Measurements from ENCODE around the gene COL5A1.
"Not testable (repeated sequence)": the region's sequence is repeated elsewhere in the genome, so short reads cannot be mapped to it uniquely, and the experiment has no call there.

COL5A1 gene

GRCh38 chr9:134670851-134671281 is 29.3 kb downstream of the COL5A1 start:
- FAIRE-seq (no peak), DNase-seq (ENCODE audit: insufficient read length, low spot score) (no peak)

GRCh38 chr9:134671341-134672113 is 29.9 kb downstream of the COL5A1 start:
- DNase-seq (ENCODE audit: insufficient read length, low spot score), result no peak
- FAIRE-seq, result no peak

- FAIRE-seq (no peak), DNase-seq (ENCODE audit: insufficient read length, low spot score) (no peak)
These were observed 34.8 kb downstream of the COL5A1 start for GRCh38 chr9:134676361-134676760.

GRCh38 chr9:134676886-134677285 is 35.3 kb downstream of the COL5A1 start:
- DNase-seq (ENCODE audit: insufficient read length, low spot score), result no peak
- no peak for FAIRE-seq

- DNase-seq (ENCODE audit: insufficient read length, low spot score), result no peak
- FAIRE-seq, result no peak
These were observed 36.1 kb downstream of the COL5A1 start for GRCh38 chr9:134677743-134678142.

- DNase-seq (ENCODE audit: insufficient read length, low spot score) (no peak), FAIRE-seq (no peak)
These were observed 36.6 kb downstream of the COL5A1 start for GRCh38 chr9:134678206-134678605.

GRCh38 chr9:134678666-134679443 is 37.3 kb downstream of the COL5A1 start:
- FAIRE-seq, result no peak
- DNase-seq (ENCODE audit: insufficient read length, low spot score), result no peak

GRCh38 chr9:134679616-134680392 is 38.2 kb downstream of the COL5A1 start:
- FAIRE-seq, result no peak
- DNase-seq (ENCODE audit: insufficient read length, low spot score), result no peak

GRCh38 chr9:134680393-134681060 is 38.9 kb downstream of the COL5A1 start:
- FAIRE-seq, result no peak
- DNase-seq (ENCODE audit: insufficient read length, low spot score), result no peak

- FAIRE-seq (no peak), DNase-seq (ENCODE audit: insufficient read length, low spot score) (no peak)
These were observed 39.6 kb downstream of the COL5A1 start for GRCh38 chr9:134681061-134681661.

GRCh38 chr9:134682026-134682425 is 40.4 kb downstream of the COL5A1 start:
- DNase-seq (ENCODE audit: insufficient read length, low spot score), result no peak
- no peak for FAIRE-seq

- no peak for DNase-seq (ENCODE audit: insufficient read length, low spot score)
- FAIRE-seq, result no peak
These were observed 41.2 kb downstream of the COL5A1 start for GRCh38 chr9:134682651-134683364.

GRCh38 chr9:134683714-134684374 is 42.2 kb downstream of the COL5A1 start:
- no peak for FAIRE-seq
- no peak for DNase-seq (ENCODE audit: insufficient read length, low spot score)

GRCh38 chr9:134684375-134684723 is 42.7 kb downstream of the COL5A1 start:
- FAIRE-seq (no peak), DNase-seq (ENCODE audit: insufficient read length, low spot score) (no peak)

GRCh38 chr9:134684941-134685340 is 43.3 kb downstream of the COL5A1 start:
- DNase-seq (ENCODE audit: insufficient read length, low spot score), result not testable (repeated sequence)
- FAIRE-seq, result peak; percentile 98

- FAIRE-seq (no peak), DNase-seq (ENCODE audit: insufficient read length, low spot score) (no peak)
These were observed 44.2 kb downstream of the COL5A1 start for GRCh38 chr9:134685784-134686183.

GRCh38 chr9:134686896-134687295 is 45.3 kb downstream of the COL5A1 start:
- DNase-seq (ENCODE audit: insufficient read length, low spot score) (no peak), FAIRE-seq (no peak)

- DNase-seq (ENCODE audit: insufficient read length, low spot score) (no peak), FAIRE-seq (no peak)
These were observed 46.0 kb downstream of the COL5A1 start for GRCh38 chr9:134687556-134687955.

- DNase-seq (ENCODE audit: insufficient read length, low spot score) (no peak), FAIRE-seq (no peak)
These were observed 46.6 kb downstream of the COL5A1 start for GRCh38 chr9:134688231-134688630.
